Activated B cell treated with CpG ODN at 0.5 μM for 24 hours (primary cell): ENCODE measurements around the gene FAT1. TPM values are rescaled to one million over a fixed set of nuclear protein-coding genes. Genes with fewer than 3 reads are reported as not detected.

Source experiments
- ATAC-seq: fragments of 200-7000 bp; cut with Tn5 transposase; one replicate; pipeline ENCODE4 v1.10.0; 2021; ENCODE audit warnings: low read depth, mild to moderate bottlenecking, moderate library complexity
- CTCF ChIA-PET: fragments of 350-600 bp; sonication (Branson Sonifier 250); formaldehyde crosslinking; loops from one replicate; lab custom pipeline; 2021; ENCODE audit warnings: antibody characterized with exemption; lab: Charles Lee
- POLR2A ChIA-PET: fragments of 350-600 bp; sonication (Branson Sonifier 250); formaldehyde crosslinking; loops from one replicate; lab custom pipeline; 2021; ENCODE audit warnings: antibody characterized with exemption; lab: Charles Lee
- DNase-seq: peaks from one replicate; pipeline ENCODE4 v3.0.0; 2022
- H3K27ac Mint-ChIP-seq: one replicate; pipeline ENCODE4 v1.8.0; 2020; ENCODE audit warnings: mixed read lengths
- H3K27me3 Mint-ChIP-seq: one replicate; pipeline ENCODE4 v1.8.0; 2021; ENCODE audit warnings: mixed read lengths
- H3K36me3 Mint-ChIP-seq: one replicate; pipeline ENCODE4 v1.8.0; 2021; ENCODE audit warnings: low read depth, mixed read lengths
- H3K4me1 Mint-ChIP-seq: one replicate; pipeline ENCODE4 v1.8.0; 2021; ENCODE audit warnings: mixed read lengths
- H3K4me3 Mint-ChIP-seq: one replicate; pipeline ENCODE4 v1.8.0; 2020; ENCODE audit warnings: mild to moderate bottlenecking, mixed read lengths
- H3K9me3 Mint-ChIP-seq: one replicate; pipeline ENCODE4 v1.8.0; 2020; ENCODE audit warnings: mixed read lengths
- intact Hi-C: fragments of 100-400 bp; cut with micrococcal nuclease; formaldehyde crosslinking; loops from one replicate; pipeline ENCODE4 v1.15.1; 2024
- total RNA-seq: library from RNA; stranded (reverse); gene quantifications from 2 replicates; pipeline ENCODE4 v1.2.3, GENCODE V29; 2022
- TF ChIP-seq, protein P1 (sequence below): fragments of 200-600 bp; IDR thresholded peaks from one replicate; pipeline ENCODE4 v1.8.0; 2022; ENCODE audit warnings: antibody characterized with exemption, mild to moderate bottlenecking

The FAT1 gene
- total RNA-seq, 1 donor from 2014 or later = not detected

DNA sequence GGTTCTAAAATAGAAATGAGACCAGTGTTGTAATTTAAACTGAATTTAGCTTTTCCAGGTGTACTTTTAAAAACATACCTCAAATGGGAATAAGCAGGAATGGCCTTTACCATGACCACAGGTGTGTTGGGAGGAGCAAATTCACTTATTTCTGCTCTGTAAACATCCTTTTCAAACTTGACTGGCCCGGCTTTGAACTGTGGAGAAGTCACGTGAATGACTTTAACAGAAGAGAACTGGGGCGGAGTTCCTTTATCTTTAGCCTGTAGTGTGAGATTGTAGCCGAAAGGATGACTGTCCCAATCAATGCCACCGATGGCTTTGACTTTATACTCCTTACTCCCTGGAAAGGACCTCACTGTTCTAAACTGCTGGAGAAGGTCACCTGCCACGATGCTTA is 15.1 kb downstream of the FAT1 start:
- POLR2A ChIA-PET = no interaction called here
- no peak for ATAC-seq

DNA sequence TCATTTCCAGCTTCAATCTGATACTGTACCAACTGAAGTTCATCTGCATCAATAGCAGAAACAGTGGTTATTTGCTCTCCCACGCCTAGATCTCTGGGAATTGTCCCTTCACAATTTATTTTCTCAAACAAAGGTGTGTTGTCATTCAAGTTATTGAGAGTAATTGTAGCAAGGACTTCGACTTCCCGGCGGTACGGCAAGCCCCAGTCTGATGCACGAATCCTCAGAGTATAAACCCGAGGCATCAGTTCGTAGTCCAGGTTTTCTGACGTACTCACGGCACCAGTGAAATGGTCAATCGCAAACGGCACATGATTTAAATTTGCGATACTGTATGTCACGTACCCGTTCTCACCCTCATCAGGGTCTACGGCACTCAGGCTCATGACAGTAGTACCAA is 15.7 kb downstream of the FAT1 start:
- Mint-ChIP-seq H3K9me3 (no peaks in the 10 kb centered on the region), H3K4me1 (no peaks in the 10 kb centered on the region), H3K27ac (no peak overlapping the region), H3K4me3 (no peak overlapping the region), H3K36me3 (no peaks in the 10 kb centered on the region), H3K27me3 (no peaks in the 10 kb centered on the region)
- CTCF ChIA-PET = no interaction called here
- POLR2A ChIA-PET = no interaction called here
- TF ChIP-seq, protein P1, sequence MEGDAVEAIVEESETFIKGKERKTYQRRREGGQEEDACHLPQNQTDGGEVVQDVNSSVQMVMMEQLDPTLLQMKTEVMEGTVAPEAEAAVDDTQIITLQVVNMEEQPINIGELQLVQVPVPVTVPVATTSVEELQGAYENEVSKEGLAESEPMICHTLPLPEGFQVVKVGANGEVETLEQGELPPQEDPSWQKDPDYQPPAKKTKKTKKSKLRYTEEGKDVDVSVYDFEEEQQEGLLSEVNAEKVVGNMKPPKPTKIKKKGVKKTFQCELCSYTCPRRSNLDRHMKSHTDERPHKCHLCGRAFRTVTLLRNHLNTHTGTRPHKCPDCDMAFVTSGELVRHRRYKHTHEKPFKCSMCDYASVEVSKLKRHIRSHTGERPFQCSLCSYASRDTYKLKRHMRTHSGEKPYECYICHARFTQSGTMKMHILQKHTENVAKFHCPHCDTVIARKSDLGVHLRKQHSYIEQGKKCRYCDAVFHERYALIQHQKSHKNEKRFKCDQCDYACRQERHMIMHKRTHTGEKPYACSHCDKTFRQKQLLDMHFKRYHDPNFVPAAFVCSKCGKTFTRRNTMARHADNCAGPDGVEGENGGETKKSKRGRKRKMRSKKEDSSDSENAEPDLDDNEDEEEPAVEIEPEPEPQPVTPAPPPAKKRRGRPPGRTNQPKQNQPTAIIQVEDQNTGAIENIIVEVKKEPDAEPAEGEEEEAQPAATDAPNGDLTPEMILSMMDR = no peak
- intact Hi-C loops = no loop called here
- ATAC-seq (no peak), DNase-seq (no peak)

More for the DNA sequence above, 15.1 kb downstream of the FAT1 start:
- intact Hi-C loops = no loop called here
- Mint-ChIP-seq H3K4me1 (no peaks in the 10 kb centered on the region), H3K36me3 (no peaks in the 10 kb centered on the region), H3K27me3 (no peaks in the 10 kb centered on the region), H3K9me3 (no peaks in the 10 kb centered on the region), H3K4me3 (no peak overlapping the region), H3K27ac (no peak overlapping the region)
- TF ChIP-seq, protein P1 = no peak
- DNase-seq = no peak
- CTCF ChIA-PET = no interaction called here

DNA sequence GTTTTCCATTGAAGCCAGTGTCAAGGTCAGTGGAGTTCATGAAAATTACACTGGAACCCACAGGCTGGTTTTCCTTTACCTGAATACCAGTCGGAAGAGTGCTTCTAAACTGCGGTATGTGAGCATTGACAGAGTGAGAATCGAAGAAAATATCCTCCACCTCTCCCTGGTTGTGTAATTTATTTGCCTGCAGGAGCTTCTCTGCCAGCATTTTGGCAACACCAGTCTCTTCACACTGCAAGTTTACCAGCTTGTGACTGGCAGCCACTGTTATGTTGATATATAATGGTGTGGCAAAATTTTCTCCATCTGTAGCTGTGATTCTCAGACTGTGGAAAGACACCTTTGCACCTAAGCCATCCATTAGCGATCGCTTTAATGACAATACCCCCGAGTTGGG is 16.1 kb downstream of the FAT1 start:
- ChIA-PET CTCF (no interaction called here), POLR2A (no interaction called here)

DNA sequence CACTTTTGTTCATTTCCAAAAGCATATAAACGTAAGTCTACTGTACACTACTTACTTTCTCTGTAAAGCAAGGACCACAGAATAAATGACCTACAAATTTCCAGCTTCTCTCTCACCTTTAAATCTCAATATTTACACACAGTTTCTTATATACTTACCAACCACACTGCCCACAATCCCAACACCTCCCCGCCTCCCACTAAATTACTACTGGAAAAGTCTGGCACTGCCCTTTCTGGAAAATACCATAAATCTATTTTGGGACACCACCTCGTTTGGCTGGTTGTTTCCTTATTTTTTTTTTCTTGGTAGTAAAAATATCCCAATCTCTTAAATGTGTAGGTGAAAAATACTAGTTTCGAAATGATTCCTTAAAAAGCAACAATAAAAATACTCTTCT is 19.6 kb downstream of the FAT1 start:
- no peak for DNase-seq
- ATAC-seq = no peak
- no peak overlapping the region for H3K27ac Mint-ChIP-seq
- peaks cover 4% of the 10 kb centered on the region for H3K9me3 Mint-ChIP-seq
- POLR2A ChIA-PET = no interaction called here
- H3K4me3 Mint-ChIP-seq = no peak overlapping the region
- CTCF ChIA-PET = no interaction called here
- no peaks in the 10 kb centered on the region for H3K36me3 Mint-ChIP-seq
- TF ChIP-seq, protein P1 = no peak
- intact Hi-C loops = no loop called here
- H3K4me1 Mint-ChIP-seq = no peaks in the 10 kb centered on the region
- H3K27me3 Mint-ChIP-seq = no peaks in the 10 kb centered on the region

More for the DNA sequence above, 16.1 kb downstream of the FAT1 start:
- H3K36me3 Mint-ChIP-seq = no peaks in the 10 kb centered on the region
- H3K27me3 Mint-ChIP-seq = no peaks in the 10 kb centered on the region
- no peak overlapping the region for H3K27ac Mint-ChIP-seq
- no peak overlapping the region for H3K4me3 Mint-ChIP-seq
- no peaks in the 10 kb centered on the region for H3K4me1 Mint-ChIP-seq
- intact Hi-C loops = no loop called here
- no peaks in the 10 kb centered on the region for H3K9me3 Mint-ChIP-seq
- TF ChIP-seq, protein P1 = no peak
- DNase-seq (no peak), ATAC-seq (no peak)

DNA sequence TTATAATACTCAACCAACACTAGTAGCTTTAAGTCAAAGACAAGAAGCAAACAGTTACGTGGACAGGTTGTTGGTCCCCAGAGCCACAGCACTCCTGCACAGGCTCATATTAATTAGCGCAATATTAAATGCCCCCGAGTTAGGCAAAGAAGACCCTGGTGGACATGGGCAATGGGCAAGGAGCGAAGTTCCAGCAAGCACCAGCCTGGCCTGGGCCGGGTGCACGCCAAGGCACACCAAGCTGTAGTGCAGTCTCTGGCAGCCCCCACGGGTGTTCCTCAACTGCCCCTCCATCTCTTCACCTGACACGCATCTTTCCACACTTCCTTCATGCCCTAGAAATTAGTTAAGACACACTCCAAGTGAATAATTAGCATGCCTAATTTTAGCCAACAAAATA is 20.1 kb downstream of the FAT1 start:
- TF ChIP-seq, protein P1 = no peak
- no peaks in the 10 kb centered on the region for H3K27me3 Mint-ChIP-seq
- intact Hi-C loops = no loop called here
- no peaks in the 10 kb centered on the region for H3K36me3 Mint-ChIP-seq
- no peak overlapping the region for H3K4me3 Mint-ChIP-seq
- POLR2A ChIA-PET = no interaction called here
- H3K9me3 Mint-ChIP-seq = peaks cover 4% of the 10 kb centered on the region
- H3K27ac Mint-ChIP-seq = no peak overlapping the region
- DNase-seq (no peak), ATAC-seq (no peak)
- no peaks in the 10 kb centered on the region for H3K4me1 Mint-ChIP-seq
- CTCF ChIA-PET = no interaction called here
